ENCODE results near the gene MPDZ.

MPDZ gene

DNA sequence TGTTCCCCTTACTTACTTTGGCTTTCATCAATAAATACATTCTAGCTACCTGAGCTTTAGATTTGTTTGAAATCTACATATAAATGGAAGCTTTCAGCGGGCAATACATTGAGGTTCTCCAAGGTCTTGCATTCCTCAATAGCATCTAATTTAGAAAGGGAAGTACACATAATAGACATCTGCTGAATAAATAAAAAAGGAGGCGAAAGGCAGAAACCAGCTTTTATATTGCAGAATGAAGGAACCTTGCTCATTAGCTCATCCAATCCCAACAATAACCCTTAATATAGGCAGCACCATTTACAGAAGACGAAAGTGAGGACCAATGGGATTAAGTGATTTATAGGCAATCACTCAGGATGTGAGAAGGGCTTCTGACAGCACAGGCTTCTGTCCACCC is 147.5 kb downstream of the MPDZ start:
- DNase-seq, result no peak

DNA sequence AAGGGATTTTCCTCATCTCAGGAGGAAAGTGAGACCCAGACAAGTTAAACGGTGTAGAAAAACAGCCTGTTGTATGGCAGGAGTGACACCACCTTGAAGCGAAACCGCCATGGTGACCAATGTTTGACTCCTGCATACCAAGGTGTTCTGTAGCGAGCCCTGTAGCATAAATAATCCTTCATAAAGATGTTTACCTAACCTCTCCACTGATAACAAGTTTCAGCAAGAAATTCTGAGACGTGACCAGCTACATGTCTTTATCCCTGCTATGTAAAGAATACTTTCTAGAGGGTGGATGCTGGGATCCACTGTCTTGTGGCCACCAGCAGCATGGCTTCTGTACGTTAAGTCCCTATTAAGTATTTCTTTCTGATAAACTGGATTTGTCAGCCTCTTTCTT is 148.1 kb downstream of the MPDZ start:
- DNase-seq, result no peak

DNA sequence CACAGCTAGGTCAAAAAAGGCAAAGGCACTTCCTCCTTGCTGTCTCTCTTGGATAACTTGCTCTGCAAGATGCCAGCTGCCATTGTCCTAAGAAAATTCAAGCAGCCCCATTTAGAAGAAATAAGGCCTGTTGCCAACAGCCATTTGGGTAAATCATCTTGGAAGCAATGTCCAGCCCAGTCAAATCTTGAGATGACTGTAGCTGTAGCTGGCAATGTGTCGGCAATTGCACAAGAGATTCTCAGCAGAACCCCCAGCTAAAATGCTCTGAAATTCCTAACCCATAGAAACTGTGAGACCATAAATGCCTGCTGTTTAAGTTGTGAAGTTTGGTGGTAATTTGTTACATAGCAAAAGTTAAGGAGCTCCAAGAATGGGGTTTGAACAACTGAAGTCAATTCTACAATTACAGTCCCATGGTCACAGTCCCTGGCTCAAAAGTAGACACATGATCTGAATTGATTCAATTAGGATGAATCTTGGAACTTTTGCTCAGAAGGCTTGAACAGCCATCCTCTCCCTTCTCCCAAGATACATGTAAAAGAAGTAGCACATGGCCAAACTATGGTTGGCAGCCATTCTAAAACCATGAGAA is 151.1 kb downstream of the MPDZ start:
- DNase-seq, result no peak

DNA sequence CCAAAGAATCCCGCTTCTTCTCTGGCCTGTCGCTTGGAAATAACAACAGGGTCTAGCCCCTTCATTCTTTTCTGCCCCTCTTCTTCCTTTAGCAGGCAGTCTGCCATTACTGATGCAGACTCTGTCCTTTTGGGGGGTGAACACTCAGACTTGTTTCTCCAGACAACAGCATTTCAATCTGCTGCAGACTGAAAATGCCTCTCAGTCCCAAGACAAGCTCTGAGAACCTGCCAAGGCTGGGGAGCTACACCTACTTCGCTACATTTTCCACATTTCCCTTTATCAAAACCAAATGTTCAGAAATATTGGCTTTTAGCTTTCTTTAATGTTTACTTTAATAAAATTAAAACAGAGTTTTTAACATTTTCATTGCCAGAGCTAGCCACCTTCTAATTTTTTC is 152.4 kb downstream of the MPDZ start:
- no peak for DNase-seq

DNA sequence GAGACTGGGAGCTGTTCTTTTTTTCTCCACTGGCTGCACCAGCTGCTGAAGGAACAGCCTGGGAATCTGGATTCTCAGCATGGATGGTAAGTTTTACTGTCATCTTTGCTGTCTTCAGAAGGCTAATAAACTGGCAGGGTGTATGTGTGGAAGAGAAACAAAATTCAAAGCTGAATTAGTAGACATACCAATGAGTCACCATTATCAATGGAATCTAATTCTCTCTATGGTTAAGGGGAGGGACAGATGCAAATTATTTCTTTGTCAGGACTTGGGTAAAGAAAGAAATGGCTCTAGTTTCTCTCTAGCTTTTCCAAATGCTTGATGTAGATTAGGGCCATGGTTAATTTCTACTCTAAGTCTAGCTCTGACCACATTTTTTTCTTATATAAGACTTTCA is 154.2 kb downstream of the MPDZ start:
- DNase-seq, result no peak

DNA sequence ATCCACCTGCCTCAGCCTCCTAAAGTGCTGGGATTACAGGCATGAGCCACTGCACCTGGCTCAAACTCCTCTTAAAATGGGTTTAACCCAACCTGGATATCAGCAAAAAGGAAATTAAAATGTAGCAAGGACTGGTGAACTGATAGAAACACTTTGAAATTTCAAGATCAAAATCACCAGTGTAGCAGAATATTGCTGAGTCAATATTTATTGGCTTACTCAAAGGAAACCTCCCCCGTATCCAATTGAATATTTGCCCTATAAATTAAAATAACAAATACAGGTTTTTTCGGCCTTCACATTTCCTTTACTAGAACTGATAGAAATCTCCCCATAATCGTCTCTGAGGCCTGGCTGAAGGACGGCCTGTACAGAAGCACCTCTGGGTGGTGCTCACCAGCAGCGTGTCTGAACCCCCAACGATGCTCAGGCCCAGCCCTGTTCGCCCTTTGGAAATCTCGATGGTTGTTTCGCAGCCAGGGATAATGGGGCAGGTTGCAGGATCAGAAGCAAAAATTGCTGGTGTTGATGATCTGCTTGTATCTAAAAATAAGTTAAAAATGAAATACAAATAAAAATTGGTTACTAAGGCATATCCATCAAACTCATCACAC is 156.6 kb downstream of the MPDZ start:
- no peak for DNase-seq

DNA sequence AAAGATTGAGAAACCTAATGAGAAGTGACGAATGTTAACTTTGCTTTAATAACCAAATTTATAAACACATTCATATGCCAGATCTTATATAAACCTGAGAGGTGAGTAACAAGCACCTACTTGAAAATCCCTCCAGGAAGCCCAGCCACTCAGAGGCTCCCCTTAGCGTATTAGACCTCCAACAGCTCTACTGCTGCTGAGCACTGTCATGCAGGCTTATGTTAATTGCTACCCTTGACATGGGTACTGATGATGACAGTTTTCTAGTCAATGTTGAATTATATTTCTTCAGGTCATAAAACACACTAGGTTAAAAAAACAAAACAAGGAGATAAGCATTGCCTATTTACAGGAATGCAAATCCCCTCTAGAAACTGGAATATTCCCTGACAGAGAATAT is 161.2 kb downstream of the MPDZ start:
- no peak for DNase-seq

DNA sequence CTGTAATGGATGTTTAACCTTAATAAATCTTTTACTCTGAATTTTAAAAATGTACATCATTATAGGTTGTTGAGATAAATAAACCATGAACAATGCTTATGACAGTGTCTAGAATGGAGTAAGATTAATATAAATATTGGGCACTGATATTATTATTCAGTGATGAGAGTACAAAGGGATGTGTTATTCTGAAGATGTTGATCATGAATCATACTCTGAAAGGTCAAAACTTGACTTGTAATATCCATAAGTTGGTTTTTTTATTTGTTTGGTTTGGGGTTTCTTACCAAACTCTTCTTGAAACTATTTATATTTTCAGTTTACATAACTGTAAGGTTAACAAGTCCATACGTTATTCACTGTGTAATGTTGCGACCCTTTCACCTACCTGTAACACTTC is 163.2 kb downstream of the MPDZ start:
- DNase-seq, result no peak

DNA sequence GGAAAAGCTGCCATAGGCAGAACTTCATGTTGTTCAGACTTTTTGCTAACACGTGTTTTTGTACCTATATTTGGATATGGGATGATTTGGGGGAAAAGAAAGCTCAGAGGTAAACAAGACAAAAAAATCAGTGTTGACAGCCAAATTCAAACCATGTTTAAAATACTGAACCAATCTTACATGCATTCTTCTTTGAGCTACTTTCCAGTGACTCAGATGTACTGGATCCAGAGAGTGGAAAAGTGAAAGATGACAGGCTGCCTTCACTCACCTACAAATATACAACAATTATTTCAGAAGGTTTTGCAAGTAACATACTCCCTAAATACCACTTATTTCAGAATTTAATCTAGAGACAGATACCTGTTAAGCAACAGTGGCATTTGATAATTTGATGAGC is 165.7 kb downstream of the MPDZ start:
- DNase-seq, result no peak

DNA sequence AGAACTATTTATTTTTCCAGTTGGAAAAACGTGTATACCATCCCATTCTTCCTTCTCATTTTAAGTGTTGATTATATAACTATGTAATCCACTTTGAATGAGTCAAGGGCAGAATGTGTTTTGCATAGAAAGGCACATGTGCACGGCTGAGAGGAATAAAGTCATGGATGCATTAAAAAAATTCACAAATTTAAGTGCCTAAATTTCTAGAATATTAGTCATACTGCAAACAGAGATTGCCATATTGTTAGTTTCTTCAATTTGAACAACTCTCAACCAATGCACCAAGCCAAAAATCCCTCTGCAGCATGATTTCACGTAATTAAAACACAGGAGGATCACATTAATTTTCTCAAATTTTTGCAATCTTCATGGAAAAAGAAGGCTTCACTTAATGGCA is 166.3 kb downstream of the MPDZ start:
- no peak for DNase-seq

DNA sequence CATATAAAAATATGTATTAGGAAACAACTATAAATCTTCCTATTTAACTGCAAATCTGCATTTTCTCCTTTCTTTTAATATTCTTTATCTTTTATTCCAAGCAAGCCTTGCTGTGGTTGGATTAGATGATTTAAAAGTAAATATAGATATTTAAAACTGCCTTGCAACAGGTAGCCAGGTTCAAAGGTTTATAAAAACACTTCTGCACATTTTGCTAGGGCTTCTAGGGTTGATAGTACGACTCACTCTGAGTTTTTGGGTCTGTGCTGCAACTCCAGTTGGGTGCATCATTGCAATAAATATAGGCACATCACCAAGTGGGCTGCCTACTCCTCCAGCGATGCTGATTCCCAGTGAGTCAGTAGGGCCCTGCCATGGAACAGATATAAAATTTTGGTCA is 167.7 kb downstream of the MPDZ start:
- no peak for DNase-seq

DNA sequence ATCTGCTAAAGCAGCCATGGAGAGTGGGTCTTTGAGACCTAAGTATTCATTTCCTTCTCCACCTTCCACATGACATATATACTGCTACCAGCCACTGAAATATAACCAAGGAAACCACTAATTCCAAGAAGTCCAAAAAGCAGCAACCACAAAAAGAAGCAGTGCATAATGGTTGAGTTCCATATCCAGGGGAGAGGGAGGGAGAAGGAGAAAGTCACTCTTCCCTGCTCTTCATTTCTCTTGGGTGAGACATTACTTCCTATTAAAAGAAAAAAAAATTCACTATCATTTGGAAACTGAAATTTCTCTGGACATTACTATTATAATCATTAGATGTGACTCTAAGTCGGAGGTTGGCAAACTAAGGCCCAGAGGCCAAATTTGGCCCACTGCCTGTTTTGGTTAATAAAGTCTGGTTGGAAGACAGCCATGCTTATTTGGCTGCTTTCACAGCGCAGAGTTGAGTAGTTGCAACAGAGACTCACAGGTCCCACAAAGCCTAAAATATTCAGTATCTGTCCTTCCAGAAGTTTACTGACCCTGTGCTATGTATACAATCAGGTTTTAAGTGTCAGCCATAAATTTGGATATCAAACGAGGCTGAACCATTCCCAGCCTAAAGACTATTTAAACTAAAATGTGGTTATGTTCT is 168.6 kb downstream of the MPDZ start:
- DNase-seq, result peak; percentile 31

DNA sequence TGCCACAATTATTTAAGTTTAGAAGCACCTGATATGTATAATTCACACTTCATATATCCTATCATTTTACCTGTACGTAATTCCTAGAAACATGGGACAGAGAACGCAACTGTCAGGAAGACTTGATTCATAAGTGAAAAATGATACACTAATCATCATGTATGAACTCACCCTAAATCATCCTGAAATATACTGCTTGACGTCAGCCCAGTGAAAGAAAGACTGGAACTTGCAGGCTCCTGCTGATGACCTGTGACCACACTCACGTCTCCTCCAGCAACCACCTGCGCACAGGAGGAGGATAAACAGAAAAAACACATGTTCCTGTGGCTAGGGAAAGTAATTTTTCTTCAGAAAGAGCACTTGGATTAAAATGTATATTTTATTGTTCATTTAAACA is 169.7 kb downstream of the MPDZ start:
- no peak for DNase-seq

DNA sequence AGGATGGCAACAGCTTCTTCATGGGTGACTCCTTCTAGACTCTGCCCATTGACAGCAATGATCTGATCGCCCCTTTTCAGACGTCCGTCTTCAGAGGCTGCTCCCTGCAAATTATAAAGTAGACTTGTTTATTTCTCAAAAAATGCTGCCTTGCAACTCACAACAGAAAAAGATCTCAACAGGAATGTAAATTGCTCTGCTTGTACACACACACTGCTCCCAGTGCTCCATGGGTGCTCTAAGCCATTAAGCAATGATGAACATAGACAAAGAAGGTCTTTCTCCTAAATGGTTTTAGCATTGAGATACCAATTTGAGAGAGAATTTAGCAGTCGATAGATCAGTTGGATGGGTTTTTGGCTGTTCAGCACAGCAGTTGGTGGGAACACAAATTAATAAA is 172.5 kb downstream of the MPDZ start:
- DNase-seq, result no peak

DNA sequence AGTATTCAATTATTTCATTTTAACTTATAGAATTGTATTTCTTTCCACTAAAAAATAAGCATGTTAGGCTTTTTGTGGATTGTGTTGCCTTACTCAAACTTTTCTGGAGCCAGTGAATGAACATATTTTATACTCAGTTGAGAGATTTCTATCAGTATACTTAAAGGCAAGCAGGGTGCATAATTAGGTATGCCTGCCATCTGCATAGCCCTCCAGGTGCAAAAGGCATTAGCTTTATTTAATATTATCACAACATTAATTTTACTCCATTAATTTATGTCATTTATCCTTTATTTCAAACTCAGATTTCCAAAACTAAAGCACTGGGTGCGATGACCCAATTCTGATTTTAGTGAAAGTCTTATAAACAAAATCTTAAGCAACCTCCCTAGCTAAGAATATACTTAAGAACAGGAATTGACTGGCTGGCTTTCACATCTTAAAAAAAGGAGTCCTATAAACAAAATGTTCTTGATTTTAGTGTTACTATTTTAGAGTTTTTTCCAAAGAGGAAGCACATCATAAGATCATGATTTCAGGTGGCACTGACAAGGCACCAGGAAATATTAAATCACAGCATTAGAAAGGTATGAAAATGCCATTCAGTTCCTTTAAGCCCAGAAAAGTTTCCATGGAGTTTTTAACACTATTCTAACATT is 178.4 kb downstream of the MPDZ start:
- DNase-seq, result no peak

DNA sequence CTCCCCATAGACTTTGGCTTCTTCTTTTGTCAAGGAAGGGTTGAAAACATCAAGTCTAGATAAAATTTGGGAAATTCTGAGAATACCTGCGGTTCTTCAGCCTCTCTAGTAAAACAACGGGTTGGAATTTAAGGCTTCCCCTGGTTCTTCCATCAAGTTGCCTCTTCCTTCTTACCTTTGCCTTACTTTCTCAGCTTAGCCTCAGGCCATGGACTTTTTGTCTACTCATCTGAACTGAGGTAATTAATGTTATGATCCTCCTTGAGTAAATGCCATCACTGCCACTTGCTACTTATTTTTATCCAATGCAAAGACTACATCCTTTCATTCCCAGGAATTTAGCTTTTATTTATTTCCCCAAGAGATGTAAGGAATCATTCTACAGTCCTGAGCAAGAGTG is 184.4 kb downstream of the MPDZ start:
- no peak for DNase-seq

DNA sequence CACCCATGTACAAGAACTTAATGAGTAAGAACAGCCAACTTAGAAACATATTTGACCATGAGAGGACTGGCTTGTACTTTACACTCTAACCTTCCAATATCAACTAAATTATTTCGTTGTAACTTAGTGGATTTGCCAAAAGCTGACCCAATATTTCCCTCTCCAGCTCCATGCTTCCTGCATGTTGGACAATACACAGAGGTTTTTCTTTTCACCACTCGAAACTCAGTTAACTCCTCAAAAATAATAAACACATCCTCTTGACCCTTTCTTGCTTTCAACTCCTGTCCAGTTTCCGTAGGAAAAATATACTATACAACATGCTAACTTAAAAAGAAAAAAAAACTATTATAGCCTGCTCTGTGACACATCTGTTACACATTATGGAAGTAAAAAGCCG is 188.9 kb downstream of the MPDZ start:
- no peak for DNase-seq

DNA sequence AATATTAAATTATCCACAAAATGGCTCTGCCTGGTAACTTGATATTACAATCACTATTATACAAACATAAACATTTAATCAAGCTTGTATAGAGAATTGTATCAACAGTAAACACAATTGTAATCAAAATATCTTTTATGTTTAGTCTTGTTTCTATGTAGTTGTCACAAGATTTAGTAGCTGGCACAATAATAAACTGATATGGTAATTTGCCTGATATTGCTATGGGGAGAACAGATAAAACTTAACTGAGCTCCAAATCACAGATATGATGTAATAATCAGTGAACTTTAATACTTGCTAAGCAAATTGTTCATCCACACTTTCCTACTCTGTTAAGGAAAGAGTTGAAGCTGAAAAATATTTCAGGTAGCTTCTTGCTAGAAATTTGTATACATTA is 189.8 kb downstream of the MPDZ start:
- DNase-seq, result no peak

DNA sequence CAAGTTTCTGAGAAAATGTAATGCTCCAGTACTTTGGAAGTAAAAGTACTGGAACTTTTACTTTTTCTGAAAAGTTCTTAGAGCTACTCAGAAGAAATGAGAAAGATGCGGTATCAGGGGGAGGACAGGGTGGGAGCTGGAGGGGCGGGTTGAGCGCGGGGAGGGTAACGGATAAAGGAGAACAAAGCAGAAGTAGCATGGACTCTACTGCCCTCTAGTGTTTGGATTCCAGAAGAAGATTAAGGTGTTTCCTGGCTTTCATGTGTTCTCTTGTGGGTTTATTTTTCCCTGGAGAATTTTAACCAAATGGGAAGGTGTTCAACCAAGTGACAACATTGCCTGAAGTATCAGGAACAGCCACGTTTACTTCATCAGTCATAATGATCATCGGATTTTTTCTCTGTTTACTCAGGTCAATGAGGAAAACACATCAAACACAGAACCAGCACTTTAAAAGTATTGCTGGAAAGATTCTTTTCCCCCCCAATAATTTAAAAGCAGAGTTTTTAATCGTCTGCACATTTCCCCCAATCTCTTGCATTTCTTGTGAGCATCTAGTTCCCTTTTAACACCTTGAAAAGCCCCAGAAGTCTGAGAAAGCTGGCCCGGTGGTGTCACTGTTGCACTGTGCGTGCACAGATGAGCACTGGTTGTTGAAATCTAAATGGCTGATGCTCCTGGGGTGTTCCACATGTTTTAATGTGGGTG is 190.6 kb downstream of the MPDZ start:
- DNase-seq, result peak; percentile 80

DNA sequence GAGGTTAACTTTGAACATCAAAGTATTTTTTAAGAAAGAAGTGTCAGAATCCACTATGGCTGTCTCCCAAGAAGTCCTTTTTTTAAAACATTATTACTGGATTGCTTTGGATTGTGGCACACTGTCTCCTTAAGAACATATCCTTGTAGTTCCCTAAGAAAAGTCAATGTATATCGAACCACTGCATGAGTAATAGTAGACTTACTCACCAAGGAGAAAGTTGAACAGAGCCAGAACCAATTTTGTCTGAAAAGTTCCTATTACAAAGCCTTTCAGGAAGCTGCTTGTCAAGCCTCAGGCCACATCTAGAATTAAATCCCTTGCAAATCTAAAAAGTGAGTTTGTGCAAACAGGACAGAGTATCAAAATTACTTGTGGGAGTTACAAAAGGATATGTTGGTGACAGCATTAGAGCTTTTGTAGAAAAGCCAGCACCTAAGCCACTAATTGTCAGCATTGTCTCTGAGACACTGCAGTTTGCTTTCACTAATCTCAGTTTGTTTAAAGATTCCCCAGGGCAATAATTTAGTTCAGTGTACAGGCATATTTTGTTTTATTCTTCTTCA is 195.4 kb downstream of the MPDZ start:
- no peak for DNase-seq

DNA sequence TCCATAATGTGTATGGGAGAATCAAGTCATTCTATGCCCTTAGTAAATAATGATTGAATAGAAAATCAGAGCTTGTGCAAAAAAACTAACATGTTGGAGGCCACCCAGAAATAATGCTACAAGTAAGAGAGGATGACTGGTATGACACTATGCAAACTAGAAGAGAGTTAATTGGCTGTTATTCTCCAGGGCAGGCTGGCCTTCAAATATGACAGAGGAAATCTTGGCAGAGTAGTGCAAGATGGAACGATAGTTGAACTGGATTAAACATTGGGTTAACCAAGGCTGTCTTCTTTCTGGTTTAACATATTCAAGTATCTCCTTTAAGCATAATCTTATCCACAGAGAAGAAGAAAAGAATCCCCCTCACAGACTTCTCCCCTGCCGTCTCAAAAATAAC is 196.1 kb downstream of the MPDZ start:
- DNase-seq, result no peak

DNA sequence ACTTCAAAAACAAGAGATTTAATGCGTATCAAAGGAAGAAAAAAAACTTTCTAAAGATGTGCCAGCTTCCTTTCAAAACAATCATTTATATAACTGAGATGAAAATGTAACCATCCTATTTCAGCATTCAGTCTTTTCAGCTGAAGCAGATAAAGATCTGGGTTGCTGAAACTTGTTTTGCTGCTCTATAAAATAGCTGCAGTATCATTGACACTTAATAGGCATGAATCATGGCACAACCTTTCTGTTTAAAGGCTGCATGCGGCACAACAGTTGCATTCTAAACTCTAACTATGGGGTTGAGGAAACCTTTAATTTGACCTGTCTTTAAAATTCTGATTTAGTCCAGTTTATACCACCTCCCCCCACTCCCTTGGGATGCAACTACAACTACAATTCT is 196.7 kb downstream of the MPDZ start:
- no peak for DNase-seq

DNA sequence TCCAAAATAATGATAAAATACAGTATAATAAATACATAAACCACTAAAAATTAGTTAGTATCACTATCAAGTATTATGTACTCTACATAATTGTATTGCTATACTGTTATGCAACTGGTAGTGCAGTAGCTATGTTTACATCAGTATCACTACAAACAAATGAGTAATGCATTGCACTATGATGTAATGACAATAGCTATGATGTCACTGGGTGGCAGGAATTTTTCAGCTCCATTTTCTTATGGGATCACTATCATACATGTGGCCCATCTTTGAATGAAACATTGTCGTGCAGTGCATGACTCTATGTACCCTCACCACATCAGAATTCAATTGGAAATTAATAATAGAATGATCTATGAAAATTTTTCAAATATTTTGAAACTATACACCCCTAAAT is 201.3 kb downstream of the MPDZ start:
- DNase-seq, result no peak

All from NCI-H1092 (cell line).